H1 (cell line): Measurements from ENCODE around the gene CACNA2D3. TPM values are rescaled to one million over a fixed set of nuclear protein-coding genes. Genes with fewer than 3 reads are reported as not detected.

Experiments
- CTCF ChIA-PET: fragments of 300-600 bp; sonication (Branson Sonifier 250); formaldehyde crosslinking; loops from one replicate; lab custom pipeline; 2021; ENCODE audit not compliant: partially characterized antibody; lab: Charles Lee
- POLR2A ChIA-PET: fragments of 300-600 bp; sonication (Branson Sonifier 250); formaldehyde crosslinking; loops from one replicate; lab custom pipeline; 2021; ENCODE audit warnings: inconsistent platforms; ENCODE audit not compliant: partially characterized antibody; lab: Charles Lee
- DNase-seq, 2 experiments: peaks; one replicate each; pipeline versions ENCODE4 v3.0.0 to v3.0.0-alpha.2; 2010 to 2022; ENCODE audit warnings: low spot score in 2 of 2, low read depth in 1 of 2, mixed read lengths in 1 of 2
- FAIRE-seq: peaks from 2 replicates; lab custom pipeline; 2011; peaks lifted over from hg19 to GRCh38; lab: Jason Lieb, UNC
- H2AFZ ChIP-seq: 2 replicates; pipeline ENCODE4 v1.8.1; 2012; ENCODE audit warnings: low read length, inconsistent platforms
- H2AK5ac ChIP-seq: 2 replicates; pipeline ENCODE4 v1.6.1; 2013; ENCODE audit warnings: low read depth, low read length
- H2BK120ac ChIP-seq: replicated peaks from 2 replicates; pipeline ENCODE3; 2013; ENCODE audit warnings: low read depth, low read length, inconsistent platforms
- H2BK12ac ChIP-seq: 2 replicates; pipeline ENCODE4 v1.6.1; 2013; ENCODE audit warnings: low read depth, low read length
- H2BK15ac ChIP-seq: 2 replicates; pipeline ENCODE4 v1.6.1; 2013; ENCODE audit warnings: low read length
- H2BK20ac ChIP-seq: 2 replicates; pipeline ENCODE4 v1.6.1; 2013; ENCODE audit warnings: low read length
- H2BK5ac ChIP-seq: 2 replicates; pipeline ENCODE4 v1.6.1; 2013; ENCODE audit warnings: low read depth, low read length
- H3K14ac ChIP-seq: 2 replicates; pipeline ENCODE4 v1.6.1; 2013; ENCODE audit warnings: inconsistent platforms; ENCODE audit not compliant: insufficient read length
- H3K18ac ChIP-seq: 2 replicates; pipeline ENCODE4 v1.6.1; 2013; ENCODE audit warnings: low read length; ENCODE audit errors: extremely low read depth
- H3K23ac ChIP-seq: 2 replicates; pipeline ENCODE4 v1.6.1; 2013; ENCODE audit warnings: inconsistent platforms; ENCODE audit not compliant: insufficient read length
- H3K23me2 ChIP-seq: 2 replicates; pipeline ENCODE4 v1.6.1; 2013; ENCODE audit warnings: low read depth, low read length
- H3K27ac ChIP-seq: 2 replicates; pipeline ENCODE4 v1.6.1; 2011; ENCODE audit warnings: low read depth, low read length, inconsistent platforms
- H3K27me3 ChIP-seq, 4 experiments: replicated peaks in 1 of 4; 1 replicate in 1 of 4; 2 replicates in 3 of 4; pipeline versions ENCODE4 v1.6.1 to v1.8.1; 2011 to 2013; ENCODE audit warnings: low read length in 3 of 4, mild to moderate bottlenecking in 3 of 4, inconsistent platforms in 2 of 4, mixed read lengths in 2 of 4, moderate library complexity in 1 of 4; ENCODE audit not compliant: control insufficient read depth in 3 of 4, insufficient read depth in 3 of 4; ENCODE audit errors: extremely low read depth in 1 of 4
- H3K36me3 ChIP-seq, 4 experiments: 2 replicates each; pipeline versions ENCODE4 v1.6.1 to v1.8.1; 2011 to 2013; ENCODE audit warnings: mild to moderate bottlenecking in 4 of 4, low read length in 3 of 4, moderate library complexity in 2 of 4, control low read depth in 1 of 4, inconsistent platforms in 1 of 4; ENCODE audit not compliant: insufficient read depth in 4 of 4, control insufficient read depth in 2 of 4
- H3K4ac ChIP-seq: replicated peaks from 2 replicates; pipeline ENCODE3; 2013; ENCODE audit warnings: low read length, low read depth, mixed read lengths, inconsistent platforms; ENCODE audit not compliant: insufficient read length
- H3K4me1 ChIP-seq, 4 experiments: replicated peaks in 1 of 4; 1 replicate in 1 of 4; 2 replicates in 3 of 4; pipeline versions ENCODE4 v1.6.1 to v1.8.1; 2011 to 2013; ENCODE audit warnings: low read length in 3 of 4, inconsistent platforms in 2 of 4, mixed read lengths in 1 of 4; ENCODE audit not compliant: insufficient read depth in 4 of 4, control insufficient read depth in 3 of 4
- H3K4me2 ChIP-seq, 2 experiments: 2 replicates each; pipeline versions ENCODE4 v1.6.1 to v1.8.1; 2011 to 2013; ENCODE audit warnings: low read depth in 2 of 2, low read length in 2 of 2, control low read depth in 1 of 2, inconsistent platforms in 1 of 2, mild to moderate bottlenecking in 1 of 2; ENCODE audit not compliant: insufficient read depth in 1 of 2
- H3K4me3 ChIP-seq, 4 experiments: fragments of 200-600, 300-600 bp in 1 of 4; sonication (generic), shearing (Covaris generic), sonication (Bioruptor Twin) in 1 of 4; 2 replicates each; pipeline versions ENCODE4 v1.5.1 to v1.8.1; 2011 to 2016; ENCODE audit warnings: low read length in 4 of 4, low read depth in 3 of 4, control low read depth in 2 of 4, inconsistent platforms in 2 of 4, mild to moderate bottlenecking in 2 of 4, mixed read lengths in 1 of 4, moderate library complexity in 1 of 4; ENCODE audit not compliant: insufficient read depth in 2 of 4; ENCODE audit errors: extremely low read depth in 1 of 4
- H3K56ac ChIP-seq: replicated peaks from 2 replicates; pipeline ENCODE3; 2013; ENCODE audit warnings: low read depth, mild to moderate bottlenecking, mixed read lengths, low read length, inconsistent platforms; ENCODE audit not compliant: insufficient read length
- H3K79me1 ChIP-seq: 2 replicates; pipeline ENCODE4 v1.6.1; 2013; ENCODE audit warnings: low read depth, low read length, control low read depth
- H3K79me2 ChIP-seq, 2 experiments: 2 replicates each; pipeline versions ENCODE4 v1.6.1 to v1.8.1; 2012 to 2013; ENCODE audit warnings: low read length in 2 of 2, mild to moderate bottlenecking in 2 of 2, inconsistent platforms in 1 of 2; ENCODE audit not compliant: insufficient read depth in 2 of 2, control insufficient read depth in 1 of 2
- H3K9ac ChIP-seq, 4 experiments: replicated peaks in 1 of 4; 1 replicate in 1 of 4; 2 replicates in 3 of 4; pipeline versions ENCODE4 v1.6.1 to v1.8.1; 2011 to 2013; ENCODE audit warnings: low read depth in 3 of 4, low read length in 3 of 4, control low read depth in 2 of 4, mild to moderate bottlenecking in 2 of 4, moderate library complexity in 2 of 4, inconsistent platforms in 1 of 4; ENCODE audit errors: extremely low read depth in 1 of 4
- H3K9me3 ChIP-seq, 2 experiments: 2 replicates each; pipeline versions ENCODE4 v1.6.1 to v1.8.1; 2012 to 2013; ENCODE audit warnings: mild to moderate bottlenecking in 2 of 2, moderate library complexity in 2 of 2, control low read depth in 1 of 2, inconsistent platforms in 1 of 2, low read depth in 1 of 2, low read length in 1 of 2, mixed read lengths in 1 of 2; ENCODE audit not compliant: insufficient read depth in 2 of 2
- H4K20me1 ChIP-seq, 2 experiments: replicated peaks in 1 of 2; 2 replicates each; pipeline versions ENCODE3 to v1.8.1; 2011 to 2013; ENCODE audit warnings: inconsistent platforms in 2 of 2, low read length in 2 of 2, mild to moderate bottlenecking in 1 of 2; ENCODE audit not compliant: insufficient read depth in 2 of 2, control insufficient read depth in 1 of 2
- H4K5ac ChIP-seq: 2 replicates; pipeline ENCODE4 v1.6.1; 2013; ENCODE audit warnings: low read length, low read depth, mixed read lengths, inconsistent platforms; ENCODE audit not compliant: insufficient read length
- H4K8ac ChIP-seq: 2 replicates; pipeline ENCODE4 v1.8.0; 2013; ENCODE audit warnings: mild to moderate bottlenecking, moderate library complexity, low read length, inconsistent platforms; ENCODE audit not compliant: insufficient read depth; ENCODE audit errors: extremely low read depth
- H4K91ac ChIP-seq: replicated peaks from 2 replicates; pipeline ENCODE3; 2013; ENCODE audit warnings: low read length, mixed read lengths, inconsistent platforms; ENCODE audit not compliant: insufficient read length
- ATF3 ChIP-seq: IDR thresholded peaks from 2 replicates; pipeline ENCODE4 v1.6.1; 2011; ENCODE audit warnings: low read depth, mild to moderate bottlenecking, low read length; ENCODE audit not compliant: insufficient read depth
- CEBPB ChIP-seq: IDR thresholded peaks from 2 replicates; pipeline ENCODE4 v1.6.1; 2012; ENCODE audit warnings: low read depth, low read length
- CHD1 ChIP-seq: IDR thresholded peaks from 2 replicates; pipeline ENCODE4 v1.6.1; 2012; ENCODE audit warnings: low read depth, low read length, improper control_type of control experiment
- CHD2 ChIP-seq: IDR thresholded peaks from 2 replicates; pipeline ENCODE4 v1.6.1; 2012; ENCODE audit warnings: low read length, improper control_type of control experiment
- GABPA ChIP-seq: IDR thresholded peaks from 2 replicates; pipeline ENCODE4 v1.6.1; 2011; ENCODE audit warnings: mild to moderate bottlenecking, low read length, moderate library complexity, borderline replicate concordance; ENCODE audit not compliant: insufficient read depth
- NANOG ChIP-seq: IDR thresholded peaks from 2 replicates; pipeline ENCODE4 v1.6.1; 2011; ENCODE audit warnings: low read length, low read depth, mild to moderate bottlenecking, inconsistent platforms; ENCODE audit not compliant: insufficient read depth, poor library complexity, severe bottlenecking
- POLR2AphosphoS5 ChIP-seq: IDR thresholded peaks from 2 replicates; pipeline ENCODE4 v1.6.1; 2011; ENCODE audit warnings: low read depth, low read length
- POU5F1 ChIP-seq: IDR thresholded peaks from 2 replicates; pipeline ENCODE4 v1.6.1; 2011; ENCODE audit warnings: low read depth, mild to moderate bottlenecking, low read length, moderate library complexity
- RAD21 ChIP-seq, 2 experiments: IDR thresholded peaks in 1 of 2; conservative IDR thresholded peaks in 1 of 2; 2 replicates each; pipeline ENCODE4 v1.6.1; 2011; ENCODE audit warnings: low read depth in 2 of 2, low read length in 2 of 2, improper control_type of control experiment in 1 of 2, inconsistent platforms in 1 of 2, mild to moderate bottlenecking in 1 of 2, moderate library complexity in 1 of 2
- RBBP5 ChIP-seq: IDR thresholded peaks from 2 replicates; pipeline ENCODE4 v1.7.1; 2012; ENCODE audit warnings: low read depth, mild to moderate bottlenecking, inconsistent platforms, low read length, moderate library complexity, borderline replicate concordance
- SAP30 ChIP-seq: fragments of 300-600 bp; sonication (generic); IDR thresholded peaks from 2 replicates; pipeline ENCODE4 v1.7.1; 2012; ENCODE audit warnings: low read length, moderate library complexity, mild to moderate bottlenecking, inconsistent platforms; ENCODE audit not compliant: insufficient read depth, insufficient replicate concordance
- SIRT6 ChIP-seq: IDR thresholded peaks from one replicate; pipeline ENCODE4 v1.7.1; 2012; ENCODE audit warnings: low read length, inconsistent platforms
- SIX5 ChIP-seq: IDR thresholded peaks from 2 replicates; pipeline ENCODE4 v1.6.1; 2011; ENCODE audit warnings: mild to moderate bottlenecking, low read depth, low read length
- SP4 ChIP-seq: IDR thresholded peaks from 2 replicates; pipeline ENCODE4 v1.6.1; 2012; ENCODE audit warnings: low read length, inconsistent platforms
- WGBS, 2 experiments: shearing (Covaris generic) in 1 of 2; methylation state at CpG; one replicate each; pipeline versions ENCODE4 v1.1.6 to v1.1.7; 2013 to 2015; ENCODE audit warnings: low lambda C conversion rate in 2 of 2, mixed read lengths in 2 of 2, inconsistent platforms in 1 of 2, low coverage in 1 of 2, missing lambda C conversion rate in 1 of 2; ENCODE audit not compliant: insufficient replicate concordance in 2 of 2, insufficient coverage in 1 of 2, insufficient read length in 1 of 2; ENCODE audit errors: extremely low coverage in 1 of 2, missing lambda C conversion rate in 1 of 2; 5-methylcytosine and 5-hydroxymethylcytosine counted together
- polyA plus RNA-seq, 7 experiments: library from polyadenylated mRNA; depleted of rRNA in 3 of 7; stranded (reverse) in 5 of 7; unstranded in 2 of 7; fragments of >200 nt in 5 of 7; fragments of 200-250 nt in 2 of 7; gene quantifications; 1 replicate in 5 of 7; 2 replicates in 1 of 7; 4 replicates in 1 of 7; pipeline versions ENCODE4 v1.2.1 to v1.2.3, GENCODE V29; 2011 to 2013; ENCODE audit warnings: missing spikeins in 2 of 7, mixed read lengths in 2 of 7
- total RNA-seq: library from RNA; stranded (reverse); fragmentation: NEBNext Ultra II Directional; extraction: Animal tissue kit (Norgen Biotek cat#: 25700); gene quantifications from 2 replicates; pipeline ENCODE4 v1.2.1, GENCODE V29; 2021

The CACNA2D3 gene
- total and polyA plus RNA-seq, 2 of the 8 experiments (the other 6 are each of a cell fraction or from before 2014, with no cell fraction given): 1.5 to 1.8 TPM

DNA sequence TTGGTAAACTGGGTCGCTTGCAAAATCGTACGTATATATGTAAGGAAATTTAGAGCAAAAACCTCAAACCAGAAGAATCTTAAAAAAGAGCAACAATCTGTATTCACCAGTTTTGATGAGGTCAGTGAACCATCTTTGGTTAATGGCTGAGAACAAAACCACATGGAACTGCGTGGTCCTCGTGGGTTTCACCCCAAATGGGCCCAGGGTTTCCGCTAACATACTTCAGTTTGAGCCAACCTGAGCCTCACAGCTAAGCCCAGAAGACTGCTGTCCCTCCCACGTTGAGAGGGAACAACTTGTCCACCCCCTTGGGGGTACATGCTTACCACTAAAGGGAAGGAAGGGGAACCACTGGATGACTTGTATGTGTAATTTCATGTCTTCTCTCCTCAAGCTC, 204.6 kb downstream of the CACNA2D3 start:
- Histone ChIP-seq H3K9me3 (no peaks in the 10 kb centered on the region), H2BK15ac (no peak overlapping the region), H2BK12ac (no peak overlapping the region), H4K8ac (no peak overlapping the region), H3K27ac (no peak overlapping the region), H2BK20ac (no peak overlapping the region), H3K9ac (no peak overlapping the region), H2BK5ac (no peak overlapping the region), H3K79me1 (no peaks in the 10 kb centered on the region), H4K5ac (no peak overlapping the region), H3K4me3 (no peak overlapping the region), H4K91ac (no peak overlapping the region), H4K20me1 (no peaks in the 10 kb centered on the region), H3K4ac (no peak overlapping the region), H3K14ac (no peak overlapping the region), H3K18ac (no peak overlapping the region), H3K36me3 (no peaks in the 10 kb centered on the region), H2AFZ (no peak overlapping the region), H3K23ac (no peak overlapping the region), H2BK120ac (no peak overlapping the region), H2AK5ac (no peak overlapping the region), H3K4me1 (peaks cover 0 to 3% (median 0%) of the 10 kb centered on the region in 4 experiments; a peak in 2 of 7 replicates), H3K56ac (no peak overlapping the region), H3K4me2 (no peak overlapping the region), H3K27me3 (no peaks in the 10 kb centered on the region), H3K79me2 (no peaks in the 10 kb centered on the region), H3K23me2 (no peaks in the 10 kb centered on the region)
- WGBS, 2 experiments: 93% methylated on average over 7 of the region's 7 CpGs; no CpG with 5 or more reads in 1 of the 2 experiments
- CTCF ChIA-PET: no interaction called here
- FAIRE-seq (no peak), DNase-seq (peak in 1 of 2 experiments; percentile 8)
- POLR2A ChIA-PET: no interaction called here
- no peak for TF ChIP-seq ATF3
- TF ChIP-seq POLR2AphosphoS5: no peak
- no peak for TF ChIP-seq RBBP5
- no peak for TF ChIP-seq SP4
- no peak for TF ChIP-seq SIX5
- no peak for TF ChIP-seq CEBPB
- TF ChIP-seq SIRT6: no peak
- no peak for TF ChIP-seq CHD1
- TF ChIP-seq CHD2: no peak
- no peak for TF ChIP-seq GABPA
- TF ChIP-seq SAP30: no peak
- TF ChIP-seq NANOG: no peak
- TF ChIP-seq POU5F1: no peak
- no peak for TF ChIP-seq RAD21 (IDR thresholded peaks at IDR 0.05 in 1 of 2, conservative IDR thresholded peaks at IDR 0.05 in 1 of 2; ENCODE audit: low read depth in 2 of 2, low read length in 2 of 2)
